HG03457 (cell line): ENCODE data around the gene GEMIN8.

Experiments used
- ATAC-seq: cut with Tn5 transposase; IDR thresholded peaks from one replicate; pipeline ENCODE4 v1.9.1; 2021; ENCODE audit warnings: moderate number of reproducible peaks; ENCODE audit not compliant: unreplicated experiment

GEMIN8 gene

GRCh38 chrX:14017399-14017798 lies 12.3 kb downstream of the GEMIN8 start:
- no peak for ATAC-seq

- no peak for ATAC-seq
Measured at GRCh38 chrX:14015941-14016340, 13.8 kb downstream of the GEMIN8 start.

GRCh38 chrX:14015294-14015693 lies 14.4 kb downstream of the GEMIN8 start:
- ATAC-seq, result no peak

GRCh38 chrX:14014526-14014925 lies 15.2 kb downstream of the GEMIN8 start:
- no peak for ATAC-seq

GRCh38 chrX:14013054-14013453 lies 16.6 kb downstream of the GEMIN8 start:
- no peak for ATAC-seq

- no peak for ATAC-seq
Measured at GRCh38 chrX:14010566-14010965, 19.1 kb downstream of the GEMIN8 start.

GRCh38 chrX:14006540-14006939 lies 23.2 kb downstream of the GEMIN8 start:
- ATAC-seq, result no peak

GRCh38 chrX:14003876-14004425 lies 25.7 kb downstream of the GEMIN8 start:
- no peak for ATAC-seq

GRCh38 chrX:14003028-14003427 lies 26.7 kb downstream of the GEMIN8 start:
- ATAC-seq, result no peak

GRCh38 chrX:13996650-13997049 lies 33.0 kb downstream of the GEMIN8 start:
- no peak for ATAC-seq

GRCh38 chrX:13994536-13995080 lies 35.1 kb downstream of the GEMIN8 start:
- ATAC-seq, result no peak

GRCh38 chrX:13994104-13994503 lies 35.6 kb downstream of the GEMIN8 start:
- ATAC-seq, result no peak

- no peak for ATAC-seq
Measured at GRCh38 chrX:13990126-13990800, 39.4 kb downstream of the GEMIN8 start.

- no peak for ATAC-seq
Measured at GRCh38 chrX:13985697-13986435, 43.8 kb downstream of the GEMIN8 start.

GRCh38 chrX:13983734-13984133 lies 46.0 kb downstream of the GEMIN8 start:
- no peak for ATAC-seq

- ATAC-seq, result no peak
Measured at GRCh38 chrX:13968198-13968597, 61.5 kb downstream of the GEMIN8 start.

- ATAC-seq, result no peak
Measured at GRCh38 chrX:13967636-13968035, 62.1 kb downstream of the GEMIN8 start.

GRCh38 chrX:13966793-13967125 lies 62.9 kb downstream of the GEMIN8 start:
- ATAC-seq, result no peak

GRCh38 chrX:13966071-13966792 lies 63.5 kb downstream of the GEMIN8 start:
- no peak for ATAC-seq

GRCh38 chrX:13965531-13965930 lies 64.2 kb downstream of the GEMIN8 start:
- ATAC-seq, result no peak

- no peak for ATAC-seq
Measured at GRCh38 chrX:13956998-13957397, 72.7 kb downstream of the GEMIN8 start.
